ENCODE results near the gene TBC1D17.

Gene TBC1D17

DNA sequence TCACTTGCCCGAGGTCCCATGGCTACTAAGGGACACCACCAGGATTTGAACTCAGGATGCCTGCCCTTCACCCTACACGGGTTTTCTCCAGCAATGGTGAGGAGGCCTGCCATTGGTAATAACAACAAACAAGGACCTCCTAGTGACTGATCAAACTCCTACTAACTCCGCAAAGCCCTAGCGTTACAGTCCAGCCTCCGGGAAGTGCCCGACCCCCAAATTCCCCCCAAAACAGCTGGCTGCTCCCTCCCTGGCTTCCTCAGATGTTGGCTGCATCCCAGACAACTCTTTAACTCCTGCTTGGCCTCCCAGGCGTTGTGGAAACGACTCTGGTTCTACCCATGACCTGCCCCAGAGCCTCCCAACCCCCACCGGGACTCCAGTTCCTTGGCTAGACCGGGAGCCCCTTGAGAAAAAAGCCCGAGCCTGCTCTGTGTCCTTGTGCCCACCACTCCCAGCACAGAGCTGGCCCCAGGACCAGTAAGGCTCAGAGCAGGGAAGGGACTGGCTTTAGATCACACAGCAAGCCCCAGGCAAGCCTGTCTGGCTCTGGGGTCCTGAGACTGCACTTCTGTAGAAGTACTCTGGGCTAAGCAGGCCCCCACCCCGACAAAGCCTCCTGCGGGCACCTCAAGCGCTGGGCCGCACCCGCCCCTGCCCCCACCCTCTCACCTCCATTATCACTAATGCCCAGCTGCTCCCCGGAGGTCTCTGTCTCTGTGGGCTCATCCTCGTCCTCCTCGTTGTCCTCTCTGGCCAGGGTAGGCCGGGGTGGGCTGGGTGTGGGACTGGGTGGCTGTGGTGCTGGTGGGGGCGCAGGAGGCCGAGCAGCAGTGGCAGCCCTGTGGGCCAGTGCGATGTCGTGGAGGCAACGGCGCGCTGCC, 5.0 kb upstream of the TBC1D17 start:
- no peak for DNase-seq
- in situ Hi-C loops (cut with HindIII; ENCODE audit: low pct_ligation_motif_present, low pct_unique_long_range_greater_than_20kb, low sequenced_read_pairs), result no loop called here

- in situ Hi-C loops (cut with HindIII; ENCODE audit: low pct_ligation_motif_present, low pct_unique_long_range_greater_than_20kb, low sequenced_read_pairs), result no loop called here
- DNase-seq, result no peak
Observed at GRCh38 chr19:49873129-49873521, 4.4 kb upstream of the TBC1D17 start.

DNA sequence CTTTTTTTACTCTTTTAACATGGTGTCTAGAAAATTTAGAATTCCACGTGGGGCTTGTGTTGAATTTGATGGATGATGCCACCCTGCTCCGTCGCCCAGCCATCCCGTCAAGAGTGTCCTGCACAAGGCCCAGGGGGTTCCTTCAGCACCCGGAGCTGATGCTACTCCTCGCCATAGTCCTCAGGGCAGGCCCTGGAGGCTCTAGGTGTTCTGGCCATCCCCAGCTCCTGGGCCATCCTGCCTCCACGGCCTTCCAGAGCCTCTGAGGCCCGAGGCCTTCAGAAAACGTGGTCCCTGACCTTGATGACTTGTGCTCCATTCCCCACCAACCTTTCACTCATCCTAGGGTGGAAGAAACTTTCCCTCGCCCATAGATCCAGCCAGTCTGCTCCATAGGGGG, 3.7 kb upstream of the TBC1D17 start:
- in situ Hi-C loops (cut with HindIII; ENCODE audit: low pct_ligation_motif_present, low pct_unique_long_range_greater_than_20kb, low sequenced_read_pairs), result no loop called here
- DNase-seq, result no peak

GRCh38 chr19:49874503-49875157, 2.9 kb upstream of the TBC1D17 start:
- DNase-seq, result no peak
- in situ Hi-C loops (cut with HindIII; ENCODE audit: low pct_ligation_motif_present, low pct_unique_long_range_greater_than_20kb, low sequenced_read_pairs), result no loop called here

- no peak for DNase-seq
- in situ Hi-C loops (cut with HindIII; ENCODE audit: low pct_ligation_motif_present, low pct_unique_long_range_greater_than_20kb, low sequenced_read_pairs), result no loop called here
Observed at GRCh38 chr19:49875177-49875576, 2.3 kb upstream of the TBC1D17 start.

DNA sequence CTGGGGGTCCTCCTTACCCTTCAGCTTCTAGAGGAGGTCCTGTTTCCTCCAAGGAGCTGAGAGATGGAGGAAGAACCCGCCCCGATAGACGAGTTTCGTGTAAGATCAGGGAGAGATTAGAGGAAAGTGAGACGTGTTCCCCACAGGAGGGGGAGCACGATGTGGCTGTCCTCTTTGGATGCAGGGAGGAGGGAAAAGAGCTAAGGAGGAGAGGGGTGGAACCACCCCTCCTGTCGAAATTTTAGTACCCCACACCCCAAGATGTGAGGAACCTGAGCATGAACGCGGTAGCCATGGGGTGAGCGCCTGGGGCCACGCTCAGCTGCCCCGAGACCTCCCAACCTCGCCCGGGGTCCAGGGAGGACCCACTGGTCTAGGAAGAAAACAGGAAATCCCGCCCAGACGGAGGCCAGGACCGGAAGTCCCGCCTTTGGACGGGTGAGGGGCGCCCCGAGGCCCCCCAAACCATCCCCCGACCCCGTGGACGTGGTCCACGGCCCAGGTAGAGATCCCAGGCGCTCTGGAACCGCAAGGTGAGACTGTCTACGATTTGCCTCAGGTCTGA, 1.6 kb upstream of the TBC1D17 start:
- DNase-seq, result peak; percentile 42
- in situ Hi-C loops (cut with HindIII; ENCODE audit: low pct_ligation_motif_present, low pct_unique_long_range_greater_than_20kb, low sequenced_read_pairs), result no loop called here

- peak; percentile 95 for DNase-seq
Observed at GRCh38 chr19:49876422-49877019, 981 bp upstream of the TBC1D17 start.

DNA sequence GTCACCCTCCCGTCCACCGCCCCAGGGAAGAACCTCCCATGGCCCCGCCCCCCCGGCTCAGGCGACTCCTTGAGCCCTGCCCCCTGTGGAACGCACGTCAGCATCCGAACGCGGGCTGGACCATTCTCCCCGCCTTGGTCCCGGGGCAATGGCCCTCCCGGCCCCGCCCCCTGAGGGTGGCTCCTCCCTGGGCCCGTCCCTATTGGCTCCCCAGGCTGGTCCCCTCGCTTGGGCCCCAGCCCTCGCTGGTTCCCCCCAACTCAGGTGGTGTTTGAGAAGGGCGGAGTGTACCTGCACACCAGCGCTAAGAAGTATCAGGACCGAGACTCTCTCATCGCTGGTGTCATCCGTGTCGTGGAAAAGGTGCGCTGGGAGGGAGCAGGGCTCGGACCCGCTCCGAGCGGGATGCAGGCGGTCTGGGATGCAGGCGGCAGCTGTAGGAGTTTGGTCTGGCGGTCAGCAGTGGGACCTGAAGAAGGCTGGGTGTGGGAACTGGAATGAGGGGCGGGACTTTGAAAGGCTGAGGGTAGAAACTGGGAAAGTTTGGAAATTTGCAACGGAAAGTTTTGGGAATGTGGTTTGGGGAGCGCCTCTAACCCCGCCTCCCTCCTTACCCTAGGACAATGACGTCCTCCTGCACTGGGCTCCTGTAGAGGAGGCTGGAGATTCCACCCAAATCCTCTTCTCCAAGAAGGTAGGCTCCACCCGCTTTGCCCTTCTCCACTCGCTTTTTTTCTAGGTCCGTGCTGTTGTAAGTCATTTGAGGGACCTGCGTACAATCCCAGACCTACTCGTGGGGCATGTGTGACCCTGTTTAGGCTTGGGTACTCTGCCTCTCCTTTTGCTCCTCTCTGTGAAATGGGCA, 609 bp downstream of the TBC1D17 start:
- DNase-seq, result peak; percentile 94
- in situ Hi-C loops (cut with HindIII; ENCODE audit: low pct_ligation_motif_present, low pct_unique_long_range_greater_than_20kb, low sequenced_read_pairs), result no loop called here

More at GRCh38 chr19:49876422-49877019, 981 bp upstream of the TBC1D17 start:
- in situ Hi-C loops (cut with HindIII; ENCODE audit: low pct_ligation_motif_present, low pct_unique_long_range_greater_than_20kb, low sequenced_read_pairs), result no loop called here

DNA sequence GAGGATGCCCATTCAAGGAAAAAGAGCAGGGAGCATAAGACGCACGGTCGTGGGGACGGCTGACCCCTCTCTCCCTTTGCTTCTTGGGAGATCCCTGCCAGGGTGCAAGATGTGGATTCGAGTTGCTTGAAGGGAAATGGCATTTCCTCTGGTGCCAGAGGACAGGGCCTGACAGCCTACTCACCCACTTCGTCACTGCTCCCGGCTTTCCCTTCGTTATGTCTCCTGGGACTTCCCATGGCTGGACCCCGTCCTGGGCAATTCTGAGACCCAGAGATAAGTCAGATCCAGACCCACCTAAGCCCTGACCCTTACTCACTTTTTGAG, 1.2 kb downstream of the TBC1D17 start:
- DNase-seq, result no peak
- in situ Hi-C loops (cut with HindIII; ENCODE audit: low pct_ligation_motif_present, low pct_unique_long_range_greater_than_20kb, low sequenced_read_pairs), result no loop called here

- no peak for DNase-seq
- in situ Hi-C loops (cut with HindIII; ENCODE audit: low pct_ligation_motif_present, low pct_unique_long_range_greater_than_20kb, low sequenced_read_pairs), result no loop called here
Observed at GRCh38 chr19:49879243-49879963, 1.9 kb downstream of the TBC1D17 start.

- DNase-seq, result no peak
- in situ Hi-C loops (cut with HindIII; ENCODE audit: low pct_ligation_motif_present, low pct_unique_long_range_greater_than_20kb, low sequenced_read_pairs), result no loop called here
Observed at GRCh38 chr19:49880162-49880869, 2.8 kb downstream of the TBC1D17 start.

GRCh38 chr19:49881186-49881585, 3.7 kb downstream of the TBC1D17 start:
- in situ Hi-C loops (cut with HindIII; ENCODE audit: low pct_ligation_motif_present, low pct_unique_long_range_greater_than_20kb, low sequenced_read_pairs), result no loop called here
- no peak for DNase-seq

DNA sequence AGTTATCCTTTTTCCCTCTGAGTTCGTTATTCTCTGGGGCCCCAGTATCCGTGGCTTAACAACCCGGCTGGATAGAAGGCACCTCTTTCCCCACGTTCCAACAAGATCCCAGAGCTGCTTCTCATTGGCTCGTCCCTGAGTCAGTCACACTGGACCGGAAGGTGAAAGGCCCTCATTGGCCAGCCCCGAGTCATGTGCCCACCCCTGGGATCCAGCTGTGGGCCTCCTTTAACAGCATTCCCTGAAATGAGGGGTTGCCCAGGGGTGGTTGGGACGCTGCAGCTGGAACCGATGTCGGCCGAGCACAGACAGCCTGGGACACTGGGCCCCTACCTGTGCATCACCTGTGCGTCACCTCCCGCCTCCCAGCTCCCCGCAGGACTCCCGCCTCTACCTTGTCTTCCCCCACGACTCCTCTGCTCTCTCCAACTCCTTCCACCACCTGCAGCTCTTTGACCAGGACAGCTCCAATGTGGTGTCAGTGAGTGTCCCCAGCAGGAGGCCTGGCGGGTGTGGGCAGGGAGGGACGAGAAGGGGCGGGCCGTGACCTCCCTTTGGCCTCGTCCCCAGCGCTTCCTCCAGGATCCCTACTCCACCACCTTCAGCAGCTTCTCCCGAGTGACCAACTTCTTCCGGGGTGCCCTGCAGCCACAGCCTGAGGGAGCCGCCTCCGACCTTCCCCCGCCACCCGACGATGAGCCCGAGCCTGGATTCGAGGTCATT, 4.3 kb downstream of the TBC1D17 start:
- in situ Hi-C loops (cut with HindIII; ENCODE audit: low pct_ligation_motif_present, low pct_unique_long_range_greater_than_20kb, low sequenced_read_pairs), result no loop called here

GRCh38 chr19:49882643-49883042, 5.1 kb downstream of the TBC1D17 start:
- DNase-seq, result no peak
- in situ Hi-C loops (cut with HindIII; ENCODE audit: low pct_ligation_motif_present, low pct_unique_long_range_greater_than_20kb, low sequenced_read_pairs), result no loop called here

More for the DNA sequence above, 4.3 kb downstream of the TBC1D17 start:
- no peak for DNase-seq

DNA sequence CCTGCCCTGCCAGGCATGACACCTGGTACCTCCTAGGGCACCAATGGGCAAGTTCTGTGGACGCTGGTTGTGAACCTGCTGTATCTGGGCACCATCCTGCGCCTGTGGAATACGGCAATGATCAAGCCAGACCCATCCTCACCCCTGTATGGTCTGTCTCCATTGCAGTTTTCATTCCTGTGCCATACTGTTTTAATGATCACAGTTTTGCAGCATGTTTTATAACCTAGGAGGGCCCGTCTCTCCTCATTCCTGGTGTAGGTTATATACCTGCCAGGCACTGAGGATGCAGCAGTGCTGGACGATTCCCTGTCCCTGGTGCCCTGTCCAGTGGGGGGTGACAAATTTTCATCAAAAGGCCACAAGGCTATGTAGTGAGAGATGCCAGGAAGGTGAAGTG, 5.6 kb downstream of the TBC1D17 start:
- in situ Hi-C loops (cut with HindIII; ENCODE audit: low pct_ligation_motif_present, low pct_unique_long_range_greater_than_20kb, low sequenced_read_pairs), result no loop called here

GRCh38 chr19:49884109-49884508, 6.6 kb downstream of the TBC1D17 start:
- DNase-seq, result no peak
- in situ Hi-C loops (cut with HindIII; ENCODE audit: low pct_ligation_motif_present, low pct_unique_long_range_greater_than_20kb, low sequenced_read_pairs), result no loop called here

More for the DNA sequence above, 5.6 kb downstream of the TBC1D17 start:
- DNase-seq, result no peak

GRCh38 chr19:49884760-49885159, 7.3 kb downstream of the TBC1D17 start:
- no peak for DNase-seq
- in situ Hi-C loops (cut with HindIII; ENCODE audit: low pct_ligation_motif_present, low pct_unique_long_range_greater_than_20kb, low sequenced_read_pairs), result no loop called here

Measured in ACHN (cell line).